LNCaP clone FGC (cell line): Measurements from ENCODE around the gene CREB1.
A peak's percentile ranks its signal among the peaks of the same experiment; 100 is the strongest.

Experiments used
- DNase-seq: peaks from one replicate; pipeline ENCODE4 v3.0.0-alpha.2; 2011; ENCODE audit warnings: low read depth
- H3K4me3 ChIP-seq: 2 replicates; pipeline ENCODE4 v1.5.1; 2011; ENCODE audit warnings: mild to moderate bottlenecking, low read depth, low read length, control low read depth
- TF ChIP-seq, protein P1 (sequence below): IDR thresholded peaks from 2 replicates; pipeline ENCODE4 v1.5.1; 2012; ENCODE audit warnings: mild to moderate bottlenecking; ENCODE audit not compliant: control insufficient read depth, insufficient read depth; ENCODE audit errors: extremely low read depth

CREB1 gene

DNA sequence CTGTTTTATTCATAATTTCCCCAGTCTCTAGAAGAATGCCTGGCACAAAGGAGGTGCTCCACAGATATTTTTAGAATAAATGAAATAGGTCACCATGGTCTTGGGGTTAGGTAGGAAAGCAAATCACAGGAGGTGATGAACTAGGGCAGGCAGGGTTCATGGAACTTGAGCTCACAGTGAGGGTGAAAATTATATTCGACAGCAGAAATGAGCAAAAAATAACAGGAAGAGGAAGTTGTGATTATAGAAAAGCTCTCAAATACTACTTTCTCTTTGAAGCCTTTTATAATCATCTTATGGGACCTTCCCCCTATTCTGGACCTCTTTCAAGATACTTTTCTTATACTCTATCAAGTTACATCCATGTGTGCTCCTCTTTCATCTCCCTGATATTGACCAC, 4.5 kb upstream of the CREB1 start:
- TF ChIP-seq, protein P1, sequence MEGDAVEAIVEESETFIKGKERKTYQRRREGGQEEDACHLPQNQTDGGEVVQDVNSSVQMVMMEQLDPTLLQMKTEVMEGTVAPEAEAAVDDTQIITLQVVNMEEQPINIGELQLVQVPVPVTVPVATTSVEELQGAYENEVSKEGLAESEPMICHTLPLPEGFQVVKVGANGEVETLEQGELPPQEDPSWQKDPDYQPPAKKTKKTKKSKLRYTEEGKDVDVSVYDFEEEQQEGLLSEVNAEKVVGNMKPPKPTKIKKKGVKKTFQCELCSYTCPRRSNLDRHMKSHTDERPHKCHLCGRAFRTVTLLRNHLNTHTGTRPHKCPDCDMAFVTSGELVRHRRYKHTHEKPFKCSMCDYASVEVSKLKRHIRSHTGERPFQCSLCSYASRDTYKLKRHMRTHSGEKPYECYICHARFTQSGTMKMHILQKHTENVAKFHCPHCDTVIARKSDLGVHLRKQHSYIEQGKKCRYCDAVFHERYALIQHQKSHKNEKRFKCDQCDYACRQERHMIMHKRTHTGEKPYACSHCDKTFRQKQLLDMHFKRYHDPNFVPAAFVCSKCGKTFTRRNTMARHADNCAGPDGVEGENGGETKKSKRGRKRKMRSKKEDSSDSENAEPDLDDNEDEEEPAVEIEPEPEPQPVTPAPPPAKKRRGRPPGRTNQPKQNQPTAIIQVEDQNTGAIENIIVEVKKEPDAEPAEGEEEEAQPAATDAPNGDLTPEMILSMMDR, result no peak
- DNase-seq, result no peak
- H3K4me3 ChIP-seq, result no peak overlapping the region

DNA sequence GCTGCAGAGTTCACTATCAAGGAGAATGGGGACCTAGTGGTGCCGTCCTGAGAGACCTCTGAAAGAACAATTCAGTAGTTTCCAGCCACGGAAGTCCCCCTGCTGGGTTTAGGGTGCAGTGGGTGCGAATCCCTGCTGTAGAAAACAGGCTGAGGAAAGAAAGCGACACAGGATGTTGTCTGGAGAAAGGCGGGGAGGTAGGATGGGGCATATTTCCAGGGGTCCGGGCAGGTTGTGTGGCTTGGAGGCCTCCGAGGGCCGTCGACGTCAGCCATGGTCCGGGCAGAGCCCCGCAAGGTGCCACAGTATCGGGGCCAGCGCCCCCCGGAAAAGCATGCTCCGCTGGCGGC, 807 bp upstream of the CREB1 start:
- TF ChIP-seq, protein P1, result no peak
- DNase-seq, result no peak
- peak overlapping the region; percentile 70 for H3K4me3 ChIP-seq

DNA sequence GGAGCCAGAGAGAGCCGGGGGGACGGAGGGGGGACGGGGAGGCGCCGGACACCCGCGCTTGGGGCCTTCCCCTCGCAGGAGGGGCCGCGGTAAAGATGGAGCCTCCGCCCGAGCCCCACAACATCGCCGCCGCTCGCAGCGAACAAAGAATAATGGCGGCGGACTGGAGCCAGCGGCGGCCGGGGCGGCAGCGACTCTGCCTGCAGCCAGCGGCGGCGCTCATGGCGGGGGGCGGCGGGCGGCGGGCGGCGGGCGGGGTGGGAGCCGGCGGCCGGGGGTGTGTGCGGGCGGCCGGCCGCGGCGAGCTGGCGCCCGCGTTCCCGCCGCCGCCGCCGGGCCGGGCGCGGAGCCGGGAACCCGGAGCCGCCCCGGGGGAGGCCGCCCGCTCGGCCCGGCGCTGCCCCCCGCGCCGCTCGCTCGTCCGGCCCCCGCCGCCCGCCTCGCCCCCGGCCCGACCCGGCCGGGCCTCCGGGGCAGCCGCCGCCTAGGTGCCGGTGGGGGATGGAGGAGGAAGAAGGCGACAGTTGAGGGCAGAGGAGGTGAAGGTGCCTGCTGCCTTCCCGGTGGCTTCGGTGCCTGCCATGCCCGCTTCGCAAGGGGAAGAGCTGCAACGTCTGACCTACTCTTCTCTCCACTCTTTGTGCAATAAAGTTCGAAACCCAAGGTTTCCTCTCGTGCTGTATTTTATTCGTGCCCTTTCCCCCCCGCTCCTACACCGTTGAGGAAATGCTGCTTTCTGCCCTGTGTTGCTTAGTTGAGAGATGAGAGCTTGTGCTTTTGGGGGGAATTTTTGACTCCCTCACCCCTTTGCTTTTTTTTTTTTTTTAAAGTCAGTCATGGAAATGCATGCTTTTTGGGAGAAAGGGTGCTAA, 634 bp downstream of the CREB1 start:
- TF ChIP-seq, protein P1, result no peak
- no peak for DNase-seq
- peak overlapping the region; percentile 91 for H3K4me3 ChIP-seq

DNA sequence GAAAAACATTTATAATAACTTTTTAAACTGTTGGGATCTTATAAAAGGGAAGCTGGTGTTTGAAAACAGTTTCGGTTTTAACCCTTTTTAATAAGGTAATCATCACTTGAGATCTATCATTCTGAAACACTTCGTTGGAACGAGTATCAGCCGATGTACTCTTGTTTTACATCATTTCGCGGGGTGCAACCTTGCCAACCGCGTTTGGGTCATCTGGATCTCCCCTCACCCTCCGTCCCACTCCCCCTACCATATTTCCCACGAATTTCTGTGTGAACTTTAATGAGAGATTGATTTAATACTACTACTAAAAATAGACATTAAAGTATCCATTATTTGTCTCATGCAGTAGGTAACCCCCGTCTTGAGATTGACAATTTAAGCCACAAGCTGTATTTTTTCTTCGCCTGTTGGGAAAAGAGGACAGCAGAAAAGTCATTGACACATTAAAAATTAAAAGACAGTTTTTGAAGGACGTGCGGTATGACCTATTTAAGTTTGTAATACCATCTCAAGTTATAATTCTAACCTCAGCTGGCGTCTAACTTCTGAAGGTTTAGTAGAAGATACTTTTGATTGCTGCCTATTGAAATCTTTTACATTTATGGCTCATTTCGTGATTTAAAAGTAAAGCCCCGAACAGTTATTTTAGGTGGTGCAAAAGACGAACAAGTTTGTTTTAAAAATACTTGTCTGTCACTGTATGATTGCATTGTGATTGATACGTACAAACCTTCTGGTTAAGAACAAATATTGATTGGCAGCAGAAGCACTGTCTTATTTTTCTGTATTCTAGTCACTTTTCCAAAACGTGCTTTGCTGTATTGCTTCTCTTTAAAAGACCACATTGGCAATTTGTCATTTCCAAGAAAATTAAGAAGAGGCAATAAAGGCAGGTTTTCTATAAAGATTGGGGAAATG, 1.5 kb downstream of the CREB1 start:
- DNase-seq, result no peak
- H3K4me3 ChIP-seq, result peak overlapping the region; percentile 91
- TF ChIP-seq, protein P1, result no peak

DNA sequence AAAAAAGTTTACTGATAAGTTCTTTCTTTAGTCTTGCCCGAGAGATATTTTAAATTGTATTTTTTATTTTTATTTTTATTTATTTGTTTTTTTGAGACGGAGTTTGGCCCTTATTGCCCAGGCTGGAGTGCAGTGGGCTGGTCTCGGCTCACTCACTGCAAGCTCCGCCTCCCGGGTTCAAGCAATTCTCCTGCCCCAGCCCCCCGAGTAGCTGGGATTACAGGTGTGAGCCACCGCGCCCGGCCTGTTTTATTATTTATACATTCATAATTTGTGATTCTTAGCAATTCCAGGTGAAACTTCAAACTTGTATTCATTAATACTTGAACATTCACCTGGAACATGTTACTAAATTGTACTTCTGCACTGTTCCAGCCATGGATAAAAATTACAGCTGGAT, 2.9 kb downstream of the CREB1 start:
- TF ChIP-seq, protein P1, result no peak
- DNase-seq, result no peak
- H3K4me3 ChIP-seq, result no peak overlapping the region

DNA sequence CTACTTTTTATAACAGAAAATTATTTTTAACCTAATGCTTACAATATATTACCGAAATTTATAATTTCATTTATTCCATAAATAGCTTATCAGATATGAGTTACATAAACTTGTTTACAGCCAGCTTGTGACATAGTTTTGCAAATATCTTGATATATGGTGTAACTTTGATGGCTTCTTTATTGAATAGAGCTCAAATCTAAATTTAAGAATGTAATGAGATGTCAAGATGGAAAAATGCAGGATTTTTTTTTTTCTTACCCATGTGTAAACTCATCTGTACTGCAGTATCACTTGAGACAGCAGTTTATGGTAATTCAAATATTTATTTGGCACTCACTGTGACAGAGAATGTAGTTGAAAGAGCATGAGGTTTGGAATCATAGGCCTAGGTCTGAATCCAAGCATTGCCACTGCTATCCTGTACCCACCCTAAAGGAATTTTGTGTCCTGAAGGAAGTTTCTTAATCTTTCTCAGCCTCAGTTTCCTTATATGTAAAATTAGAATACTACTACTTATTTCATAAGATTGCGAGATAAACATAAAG, 3.8 kb downstream of the CREB1 start:
- H3K4me3 ChIP-seq, result no peak overlapping the region
- peak; percentile 57 for DNase-seq
- TF ChIP-seq, protein P1, result no peak
